ENCODE results near the gene MAPK10. TPM values are rescaled to one million over a fixed set of nuclear protein-coding genes. Genes with fewer than 3 reads are reported as not detected.

Gene MAPK10
- total RNA-seq, 1 experiment from 2014 or later = 4.7 TPM

DNA sequence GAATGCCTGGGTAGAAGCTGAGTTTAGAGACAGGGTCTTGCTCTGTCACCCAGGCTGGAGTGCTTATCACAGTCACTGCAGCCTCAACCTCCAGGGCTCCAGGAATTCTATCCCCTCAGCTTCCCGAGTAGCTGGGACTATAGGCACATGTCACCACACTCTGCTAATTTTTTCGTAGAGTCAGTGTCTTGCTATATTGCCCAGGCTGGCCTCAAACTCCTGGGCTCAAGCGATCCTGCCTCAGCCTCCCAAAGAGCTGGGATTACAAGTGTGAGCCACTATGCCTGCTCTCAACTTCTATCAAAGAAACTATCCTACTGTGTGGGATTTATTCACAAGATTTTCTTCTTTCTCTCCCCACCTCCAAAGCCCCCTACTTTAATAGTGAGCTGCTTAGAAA is 15.7 kb downstream of the MAPK10 start:
- Histone ChIP-seq H3K18ac (ENCODE audit: insufficient read length, low read depth, low read length) (no peak overlapping the region), H3K79me1 (ENCODE audit: insufficient read depth, low read depth, low read length, poor library complexity, severe bottlenecking) (no peaks in the 10 kb centered on the region), H3K27me3 (ENCODE audit: insufficient read depth, low read length) (no peaks in the 10 kb centered on the region), H3K4ac (ENCODE audit: low read depth, low read length) (no peak overlapping the region), H3K79me2 (ENCODE audit: insufficient read depth, low read length) (no peaks in the 10 kb centered on the region), H4K5ac (ENCODE audit: insufficient read length, low read depth, low read length) (no peak overlapping the region), H2AFZ (ENCODE audit: low read length) (no peak overlapping the region), H3K23ac (ENCODE audit: insufficient read length, low read depth, low read length) (no peak overlapping the region), H3K14ac (ENCODE audit: insufficient read depth, low read length) (no peak overlapping the region), H4K8ac (replicated peaks; ENCODE audit: insufficient read length, low read depth, low read length) (no peak overlapping the region), H2BK5ac (ENCODE audit: insufficient read length, low read length) (no peak overlapping the region), H3T11ph (ENCODE audit: low read length) (no peak overlapping the region), H3K56ac (ENCODE audit: insufficient read length, low read depth, low read length) (no peak overlapping the region), H2BK12ac (ENCODE audit: insufficient read length, low read depth, low read length) (no peak overlapping the region), H3K9me3 (ENCODE audit: control insufficient read depth, low read depth, low read length) (no peaks in the 10 kb centered on the region), H2BK20ac (ENCODE audit: low read depth, low read length, poor library complexity, severe bottlenecking) (no peak overlapping the region), H3K4me2 (ENCODE audit: insufficient read depth, insufficient read length, low read length) (no peak overlapping the region), H2BK120ac (ENCODE audit: low read depth, low read length, poor library complexity, severe bottlenecking) (no peak overlapping the region), H4K20me1 (ENCODE audit: control insufficient read depth, insufficient read depth, insufficient read length) (no peaks in the 10 kb centered on the region), H3K4me1 (ENCODE audit: insufficient read depth, low read length) (no peaks in the 10 kb centered on the region), H3K27ac (ENCODE audit: insufficient read length, low read depth, low read length) (no peak overlapping the region), H2BK15ac (ENCODE audit: low read depth, low read length) (no peak overlapping the region), H3K23me2 (ENCODE audit: insufficient read length, low read depth, low read length, poor library complexity, severe bottlenecking) (no peaks in the 10 kb centered on the region), H2AK5ac (ENCODE audit: insufficient read length, low read length) (no peak overlapping the region), H3K9ac (ENCODE audit: extremely low read depth, insufficient read length, low read length) (no peak overlapping the region), H4K91ac (ENCODE audit: insufficient read length, low read depth, low read length) (no peak overlapping the region)
- Mint-ChIP-seq H3K27ac (no peak overlapping the region), H3K4me1 (peaks cover 13 to 21% of the 10 kb centered on the region in 2 experiments), H3K4me3 (no peak overlapping the region), H3K36me3 (ENCODE audit: insufficient read depth in 1 of 3, low read depth in 3 of 3) (peaks cover 0 to 1% (median 0%) of the 10 kb centered on the region in 3 experiments; a peak in 1 of 7 replicates), H3K9me3 (no peaks in the 10 kb centered on the region; a peak in 1 of 5 replicates), H3K27me3 (ENCODE audit: low read depth) (no peaks in the 10 kb centered on the region)
- no peak for TF ChIP-seq CTCF (conservative IDR thresholded peaks at IDR 0.05)
- no CpG with 5 or more reads among the region's 3 CpGs for WGBS (ENCODE audit: extremely low coverage, insufficient read length, low lambda C conversion rate)
- no peak for DNase-seq
